Effector CD4-positive, alpha-beta T cell (primary cell): ENCODE results near the gene SDK2.

Source experiments
- DNase-seq: peaks from one replicate; pipeline ENCODE4 v3.0.0-alpha.2; 2020

SDK2 gene

DNA sequence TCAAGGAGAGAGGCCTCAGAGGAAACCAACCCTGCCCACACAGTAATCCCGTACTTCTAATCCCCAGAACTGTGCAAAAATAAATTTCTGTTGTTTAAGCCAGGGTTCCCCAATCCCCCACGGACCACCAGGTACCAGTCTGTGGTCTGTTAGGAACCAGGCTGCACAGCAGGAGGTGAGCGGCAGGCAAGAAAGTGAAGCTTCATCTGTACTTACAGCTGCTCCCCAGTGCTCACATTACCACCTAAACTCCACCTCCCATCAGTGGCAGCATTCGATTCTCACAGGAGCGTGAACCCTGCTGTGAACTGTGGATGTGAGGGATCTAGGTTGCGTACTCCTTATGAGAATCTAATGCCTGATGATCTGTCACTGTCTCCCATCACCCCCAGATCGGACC, 231.3 kb downstream of the SDK2 start:
- DNase-seq, result no peak

DNA sequence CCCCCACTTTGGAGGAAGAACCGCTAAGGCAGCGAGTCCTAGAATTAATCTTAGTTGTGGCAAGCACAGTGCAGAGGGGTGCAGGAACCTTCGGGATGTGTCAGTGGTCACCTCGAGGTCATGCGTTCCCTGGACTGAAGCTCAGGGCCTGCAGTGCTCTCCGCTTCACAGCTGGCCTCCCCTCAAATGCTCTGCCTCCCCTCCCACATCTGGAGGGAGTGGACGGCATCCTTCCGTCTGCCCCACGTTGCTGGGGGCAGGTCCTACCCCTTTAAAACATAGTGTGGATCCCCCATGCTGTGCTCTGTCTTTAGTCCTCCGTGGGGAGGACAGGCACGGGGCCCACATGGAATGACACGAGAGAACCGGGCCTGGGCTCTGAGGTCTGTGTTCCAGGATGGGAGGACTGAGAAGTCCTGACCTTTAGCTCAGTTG, 232.9 kb downstream of the SDK2 start:
- no peak for DNase-seq

DNA sequence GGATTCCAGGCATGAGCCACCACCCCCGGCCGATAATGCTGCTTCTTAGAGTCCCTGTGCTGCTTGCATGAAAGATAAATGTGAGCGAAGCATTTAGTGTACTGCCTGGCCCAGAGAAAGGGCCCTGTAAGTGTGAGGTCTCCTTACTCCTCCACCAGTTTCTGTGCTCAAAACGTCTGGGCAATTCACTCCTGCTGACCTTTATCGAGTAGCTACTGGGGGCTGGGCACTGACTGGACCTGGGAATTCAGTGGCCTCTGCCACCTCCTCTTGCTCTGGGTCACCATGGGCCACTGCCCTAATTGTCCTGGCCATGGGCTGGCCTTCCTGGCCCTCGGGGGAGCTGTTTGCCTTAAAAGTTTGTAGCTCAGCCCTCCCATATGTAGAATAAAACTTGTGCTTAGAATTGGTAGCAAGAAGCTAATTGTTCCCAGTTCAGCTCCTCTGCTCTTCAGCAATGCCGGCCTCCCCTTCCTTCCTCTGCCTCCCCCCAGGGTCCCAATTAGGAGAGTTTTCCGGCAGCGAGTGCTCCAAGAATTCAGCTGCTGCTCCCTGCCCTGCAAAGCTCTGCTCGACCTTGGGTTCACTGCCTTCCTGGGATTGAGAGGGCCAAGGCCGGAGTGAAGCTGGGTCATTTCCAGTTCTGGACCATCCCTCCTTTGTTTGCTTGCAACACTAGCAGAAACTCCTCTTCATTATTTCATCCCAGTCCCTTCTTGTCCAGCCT, 233.5 kb downstream of the SDK2 start:
- DNase-seq, result no peak

DNA sequence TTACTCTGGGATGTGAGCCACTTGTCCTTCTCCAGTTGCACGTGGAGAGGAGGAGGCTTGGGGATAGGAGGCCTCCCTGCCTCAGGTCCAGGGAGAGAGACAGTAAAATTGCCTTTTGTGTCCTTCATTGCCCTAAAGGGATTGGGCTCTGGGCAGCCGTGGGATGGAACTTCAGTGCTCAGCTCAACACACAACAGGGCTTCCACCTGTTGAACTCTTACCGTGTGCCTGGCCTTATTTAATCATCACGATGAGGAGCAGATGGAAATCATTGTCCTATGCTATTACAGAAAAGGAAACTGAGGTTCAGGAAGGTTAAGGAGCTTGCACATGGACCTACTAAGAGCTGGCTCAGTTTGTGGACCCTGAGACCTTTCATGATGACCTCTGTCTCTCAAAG, 240.0 kb downstream of the SDK2 start:
- DNase-seq, result no peak

DNA sequence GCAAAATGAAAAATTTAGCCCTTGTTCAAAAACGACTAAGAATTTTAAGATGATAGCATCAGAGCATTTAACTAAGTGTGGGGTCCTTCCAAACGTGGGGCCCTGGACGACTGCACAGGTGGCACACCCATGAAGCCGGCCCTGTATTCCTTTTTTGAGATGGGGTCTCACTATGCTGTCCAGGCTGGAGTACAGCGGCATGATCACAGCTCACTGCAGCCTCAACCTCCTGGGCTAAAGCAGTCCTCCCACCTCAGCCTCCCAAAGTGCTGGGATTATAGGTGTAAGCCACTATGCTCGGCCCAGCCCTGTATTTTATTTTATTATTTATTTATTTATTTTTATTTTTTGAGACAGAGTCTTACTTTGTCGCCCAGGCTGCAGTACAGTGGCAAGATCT, 241.8 kb downstream of the SDK2 start:
- no peak for DNase-seq

DNA sequence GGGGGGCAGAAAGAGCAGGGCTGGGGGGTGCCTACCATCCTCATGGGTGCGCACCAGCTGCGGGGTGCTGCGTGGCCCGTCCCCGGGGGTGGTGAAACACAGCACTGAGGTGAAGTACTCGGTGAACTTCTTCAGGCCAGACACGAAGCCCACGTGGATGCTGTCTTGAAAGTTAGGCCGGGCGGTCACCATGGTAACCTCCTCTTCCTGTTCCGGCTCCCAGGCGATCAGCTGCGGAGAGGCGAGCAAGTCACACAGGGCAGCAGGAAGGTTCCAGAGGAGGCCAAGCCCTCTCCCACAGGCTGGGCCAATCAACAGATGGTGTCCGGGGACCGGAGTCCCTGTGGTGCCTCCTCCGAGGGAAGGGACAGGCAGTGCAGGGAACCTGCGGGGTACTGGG, 242.3 kb downstream of the SDK2 start:
- no peak for DNase-seq

DNA sequence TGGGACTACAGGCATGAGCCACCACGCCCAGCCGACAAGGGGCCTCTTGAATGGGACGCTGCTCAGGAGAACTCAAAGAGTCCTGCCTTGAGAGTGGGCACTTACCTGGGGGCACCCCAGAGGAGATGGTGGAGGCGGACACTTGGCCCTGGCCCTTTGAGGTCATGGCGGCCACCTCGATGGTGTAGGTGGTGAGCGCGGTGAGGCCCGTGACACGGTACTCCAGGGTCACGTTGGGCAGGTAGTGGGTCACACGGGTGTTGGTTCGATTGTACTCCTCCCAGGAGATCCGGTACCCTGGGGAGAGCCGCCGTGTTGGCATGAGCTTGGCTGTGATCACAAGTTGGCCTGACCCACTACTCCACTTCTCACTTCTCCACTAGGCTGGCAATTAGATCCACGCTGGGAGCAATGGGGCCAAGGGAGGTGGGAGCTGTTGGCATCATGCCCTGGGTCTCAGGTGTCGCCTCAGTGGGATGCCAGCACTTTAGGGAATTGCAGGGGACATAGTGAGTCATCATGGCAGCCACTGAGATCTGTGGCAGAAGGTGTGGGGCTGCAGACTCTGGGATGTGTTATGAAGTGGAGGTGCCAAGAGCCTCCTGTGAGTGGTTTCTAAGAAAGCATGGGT, 243.2 kb downstream of the SDK2 start:
- DNase-seq, result no peak

DNA sequence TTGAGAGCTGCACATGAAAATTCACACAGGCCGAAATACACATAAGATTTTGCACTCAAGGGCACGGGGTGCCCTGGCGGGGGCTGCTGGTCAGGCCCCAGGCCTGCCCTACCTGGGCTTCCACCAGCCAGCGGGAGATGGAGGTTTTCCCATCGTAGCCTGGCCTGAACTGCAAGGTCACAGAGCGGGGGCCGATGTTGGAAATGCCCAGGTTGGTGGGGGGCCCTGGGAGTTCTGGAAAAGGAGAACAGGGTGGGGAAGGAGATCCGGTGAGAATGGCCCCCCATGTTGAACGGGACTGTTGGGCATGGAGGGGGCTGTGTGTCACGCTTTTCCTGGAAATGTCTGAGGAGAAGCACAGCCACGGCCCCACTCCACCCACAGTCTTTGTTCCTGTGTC, 245.2 kb downstream of the SDK2 start:
- DNase-seq, result no peak

DNA sequence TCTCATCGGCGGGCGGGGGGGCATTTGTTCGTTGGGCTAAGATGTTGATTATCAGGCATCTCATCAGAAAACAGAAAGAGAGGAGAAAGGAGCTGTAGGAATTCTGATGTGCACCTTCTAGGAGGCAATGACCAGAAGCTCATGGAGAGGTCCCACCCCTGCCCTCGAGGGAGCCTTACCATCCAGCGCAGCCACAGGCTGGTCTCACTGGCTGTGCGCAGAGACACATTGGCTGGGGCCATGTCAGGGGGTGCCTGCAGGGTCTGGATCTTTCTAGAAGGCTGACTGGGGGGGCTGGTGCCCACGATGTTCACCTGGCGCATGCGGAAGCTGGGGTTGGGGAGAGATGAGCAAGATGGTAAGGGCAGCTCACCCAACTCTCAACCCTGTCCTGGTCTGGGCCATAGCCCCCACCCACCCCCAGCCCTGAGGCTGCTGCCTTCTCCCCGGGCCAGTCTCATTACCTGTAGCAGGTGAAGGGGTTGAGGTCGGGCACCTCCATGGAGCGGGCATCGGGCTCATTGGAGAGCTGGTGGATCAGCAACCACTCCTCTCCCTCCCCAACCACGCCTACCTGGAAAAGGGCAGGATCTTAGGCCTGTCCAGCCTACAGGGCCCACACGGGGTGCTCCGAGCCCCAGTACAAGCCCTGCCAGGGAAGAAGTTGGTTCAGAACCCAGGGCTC, 246.2 kb downstream of the SDK2 start:
- DNase-seq, result no peak

DNA sequence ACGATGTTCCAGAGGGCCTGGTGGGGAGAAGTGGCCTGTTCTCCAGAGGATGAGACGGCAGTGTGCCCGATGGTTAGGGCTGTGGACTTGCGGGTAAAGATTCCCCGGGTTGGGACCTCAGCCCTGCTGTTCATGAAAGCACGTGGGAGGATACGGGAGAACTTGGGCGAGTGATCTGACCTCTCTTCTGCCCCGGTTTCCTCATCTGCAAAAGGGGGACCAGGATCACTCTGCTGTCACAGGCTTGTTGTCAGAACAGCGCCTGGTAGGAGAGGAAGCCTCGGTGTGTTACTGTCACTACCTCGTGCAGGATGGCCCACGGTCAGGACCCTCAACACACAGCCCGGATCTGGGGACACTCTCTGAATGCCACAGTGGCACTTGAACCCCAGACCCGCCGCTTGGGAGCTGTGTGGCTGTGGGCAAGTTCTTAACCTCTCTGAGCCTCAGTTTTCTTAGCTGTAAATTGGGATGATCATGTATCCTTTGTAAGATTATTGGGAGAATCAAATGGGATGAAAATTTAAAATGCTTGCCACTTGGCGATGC, 246.9 kb downstream of the SDK2 start:
- no peak for DNase-seq

DNA sequence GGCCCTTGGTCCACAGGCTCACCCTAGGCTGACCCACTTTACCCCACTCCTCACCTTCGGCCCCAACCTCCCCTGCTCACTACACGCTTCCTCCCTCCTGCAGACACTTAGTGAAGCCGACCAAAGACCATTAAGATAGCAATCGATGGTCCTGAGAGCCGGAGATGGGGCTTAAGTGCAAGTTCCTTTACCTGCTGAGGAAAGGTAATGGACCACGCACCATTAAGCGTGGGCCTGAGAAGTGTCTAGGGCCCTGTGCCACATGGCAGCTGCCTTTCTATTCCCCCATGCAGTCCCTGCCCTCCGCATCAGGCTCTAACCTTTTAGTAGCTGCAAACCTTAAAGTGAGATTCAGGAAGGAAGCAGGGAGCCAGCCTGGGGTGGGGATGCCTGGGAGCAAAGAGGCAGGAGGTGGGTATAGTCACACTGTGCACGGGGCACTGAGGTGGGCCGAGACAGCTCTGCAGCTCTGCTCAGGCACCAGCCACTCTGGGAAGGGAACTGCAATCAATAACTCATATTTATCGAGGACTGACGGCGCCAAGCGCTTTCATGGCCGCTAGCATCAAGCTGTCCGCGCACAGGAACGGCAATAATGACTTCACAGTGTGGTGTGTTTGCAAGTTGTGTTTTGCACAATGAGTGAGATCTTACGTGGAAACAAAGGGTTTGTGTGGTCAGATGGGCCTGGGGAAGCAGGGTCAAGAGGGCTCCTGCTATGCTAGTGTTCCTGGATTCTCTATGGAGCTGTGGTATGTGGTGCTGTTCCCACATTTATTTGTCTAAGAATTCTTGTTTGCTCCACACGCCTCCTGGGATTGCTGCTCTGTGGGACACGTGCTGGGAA, 247.6 kb downstream of the SDK2 start:
- no peak for DNase-seq

DNA sequence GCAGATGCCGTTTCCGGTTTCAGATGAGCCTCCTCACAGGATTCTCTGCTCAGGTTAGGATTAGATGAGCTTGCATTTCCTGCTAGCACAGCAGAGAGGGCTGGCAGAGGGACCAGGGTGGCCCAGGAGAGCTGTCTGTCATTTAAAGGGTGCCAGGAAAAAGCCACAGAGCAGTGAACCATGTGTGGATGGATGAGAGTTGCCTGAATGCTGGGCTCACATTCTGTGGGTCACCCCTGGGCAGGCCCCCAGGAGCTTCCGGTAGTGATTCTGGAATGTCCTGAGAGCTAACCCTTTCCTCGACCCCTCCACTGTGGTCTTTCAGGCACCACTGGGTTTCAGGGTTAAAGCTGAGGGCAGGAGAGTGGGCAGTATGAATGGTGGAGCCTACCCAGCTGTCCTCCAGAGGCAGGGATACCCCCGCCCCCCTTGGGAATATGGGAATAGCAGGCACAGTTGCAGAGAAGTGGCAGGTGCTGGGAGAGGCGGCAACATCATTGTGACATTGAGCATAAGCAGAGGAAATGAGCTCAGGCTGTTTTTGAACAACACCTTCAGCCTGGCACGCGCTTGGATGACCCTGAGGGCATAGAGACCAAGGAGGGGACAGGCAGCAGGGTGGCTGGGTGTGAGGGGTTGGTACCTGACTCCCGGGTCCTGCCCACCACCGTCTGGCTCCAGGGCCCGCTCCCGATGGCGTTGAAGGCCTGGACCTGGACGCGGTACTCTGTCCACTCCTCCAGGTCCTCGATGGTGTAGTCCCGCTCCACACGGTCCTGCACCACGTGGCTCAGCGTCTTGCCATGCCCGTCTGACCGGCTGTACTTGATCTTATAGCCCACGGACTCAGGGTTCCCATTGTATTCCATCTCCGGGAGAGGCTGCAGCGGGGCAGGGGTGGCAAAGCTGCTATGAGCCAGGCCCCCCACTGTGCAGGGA, 249.5 kb downstream of the SDK2 start:
- no peak for DNase-seq

DNA sequence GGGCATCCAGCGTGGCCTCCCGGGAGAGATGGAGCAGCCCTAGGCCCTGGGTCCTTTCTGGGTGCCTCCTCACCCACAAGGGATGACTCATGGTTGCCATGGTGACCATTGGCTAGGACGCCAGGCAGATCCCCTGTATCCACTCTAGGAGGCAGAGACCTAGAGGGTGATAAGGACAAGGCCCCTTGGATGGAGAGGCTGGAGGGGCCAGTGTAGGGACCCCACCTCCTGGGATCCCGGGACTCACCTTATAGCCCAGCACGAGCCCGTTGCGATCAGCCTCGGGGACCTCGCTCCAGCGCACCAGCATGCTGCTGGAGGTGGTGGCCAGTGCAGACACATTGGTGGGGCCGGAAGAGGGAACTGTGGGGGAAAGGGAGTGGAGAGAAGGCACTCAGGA, 250.3 kb downstream of the SDK2 start:
- DNase-seq, result no peak

DNA sequence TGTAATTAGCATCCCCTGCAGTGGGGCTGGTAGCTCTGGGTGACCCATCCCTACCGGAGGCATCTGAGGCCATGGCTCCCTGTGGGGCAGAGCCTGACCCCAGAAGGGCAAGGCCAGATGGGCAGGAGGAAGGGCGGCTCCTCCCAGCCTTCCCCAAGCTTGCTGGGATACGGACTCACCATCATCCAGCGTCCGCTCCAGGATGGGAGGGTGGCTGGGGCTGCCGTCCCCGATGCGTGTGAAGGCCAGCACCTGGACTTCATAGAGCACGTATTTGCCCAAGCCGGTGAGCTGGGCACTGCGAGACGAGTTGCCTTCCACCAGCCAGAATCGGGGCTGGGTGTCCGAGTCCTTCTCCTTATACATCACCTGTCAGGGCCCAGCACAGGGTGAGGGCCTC, 250.9 kb downstream of the SDK2 start:
- DNase-seq, result no peak

DNA sequence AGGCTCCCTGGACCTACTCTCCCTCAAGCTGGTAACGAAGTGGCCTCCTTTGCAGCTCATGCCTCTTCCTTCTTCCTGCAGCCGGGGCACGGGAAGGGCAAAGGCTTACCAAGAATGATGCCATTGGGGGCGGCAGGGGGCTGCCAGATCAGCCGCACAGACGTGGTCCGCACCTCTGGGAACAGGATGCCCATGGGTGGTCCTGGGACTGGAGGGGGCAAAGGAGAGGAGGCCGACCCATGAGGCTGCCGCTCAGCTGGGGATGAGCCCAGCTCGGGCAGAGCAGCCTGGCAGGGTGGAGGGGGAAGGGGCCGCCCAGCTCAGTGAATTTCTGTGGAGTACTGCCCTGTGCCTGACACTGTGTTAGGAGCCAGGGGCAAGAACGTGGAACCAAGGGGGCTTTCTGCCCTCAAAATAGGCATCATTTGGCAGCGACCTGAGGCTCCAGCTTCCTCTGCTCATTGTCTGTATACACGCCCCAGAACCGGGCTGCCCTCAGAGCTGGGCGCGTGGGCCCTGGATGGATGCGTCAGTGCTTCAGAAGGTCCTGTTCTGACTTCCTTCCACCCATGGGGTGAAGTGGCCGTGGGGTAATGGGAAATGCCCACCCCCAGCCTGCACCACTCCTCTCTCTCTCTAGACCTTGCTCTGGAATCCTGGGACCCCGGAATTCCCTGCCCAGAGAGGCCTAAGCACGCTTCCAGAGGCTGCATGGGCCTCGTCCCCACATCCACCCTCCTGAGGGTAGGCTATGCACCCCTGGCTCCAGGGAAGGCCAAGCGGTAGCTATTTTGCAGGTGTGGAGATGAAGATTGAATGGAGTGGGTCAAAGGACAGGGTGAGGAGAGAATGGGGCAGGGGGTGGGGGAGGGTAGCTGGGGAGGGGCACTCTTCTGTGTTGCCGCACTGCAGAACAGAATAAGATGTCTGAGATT, 252.6 kb downstream of the SDK2 start:
- no peak for DNase-seq

DNA sequence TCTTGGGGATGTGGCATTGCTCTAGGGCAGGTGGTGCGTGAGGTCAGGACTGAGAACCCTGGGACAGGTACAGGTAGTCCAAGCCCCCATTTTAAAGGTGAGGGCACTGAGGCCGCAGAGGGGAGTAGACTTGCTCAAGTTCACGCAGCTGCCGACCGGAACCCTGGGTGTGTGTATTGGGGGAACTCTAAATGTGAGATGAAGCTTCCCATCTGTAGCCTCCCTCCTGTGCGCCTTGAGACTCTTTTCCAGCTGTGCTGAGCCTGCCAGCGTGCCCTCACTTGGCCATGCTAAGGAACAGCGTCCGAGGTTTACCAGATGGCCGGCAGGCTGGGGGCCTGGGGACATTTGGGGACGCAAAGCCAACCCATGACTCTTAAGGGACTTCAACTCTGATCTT, 253.4 kb downstream of the SDK2 start:
- DNase-seq, result no peak

DNA sequence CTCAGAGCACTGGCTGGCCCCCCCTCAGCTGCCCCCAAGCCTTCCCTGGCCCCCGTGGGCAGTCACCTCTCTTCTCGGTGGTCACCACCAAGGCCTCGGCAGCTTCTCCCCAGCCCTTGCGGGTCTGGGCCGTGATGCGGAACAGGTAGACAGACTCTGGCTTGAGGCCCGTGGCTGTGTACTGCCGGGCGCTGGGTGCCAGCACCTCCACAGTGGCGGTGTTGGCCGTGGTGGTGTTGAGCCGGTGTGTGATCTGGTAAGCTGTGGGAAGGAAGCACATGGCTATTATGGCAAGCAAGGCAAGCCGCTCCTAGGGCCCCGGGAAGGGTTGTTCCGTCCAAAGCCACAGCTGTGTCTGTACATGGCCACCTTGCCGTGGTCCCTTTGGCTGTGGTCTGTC, 254.0 kb downstream of the SDK2 start:
- DNase-seq, result no peak

DNA sequence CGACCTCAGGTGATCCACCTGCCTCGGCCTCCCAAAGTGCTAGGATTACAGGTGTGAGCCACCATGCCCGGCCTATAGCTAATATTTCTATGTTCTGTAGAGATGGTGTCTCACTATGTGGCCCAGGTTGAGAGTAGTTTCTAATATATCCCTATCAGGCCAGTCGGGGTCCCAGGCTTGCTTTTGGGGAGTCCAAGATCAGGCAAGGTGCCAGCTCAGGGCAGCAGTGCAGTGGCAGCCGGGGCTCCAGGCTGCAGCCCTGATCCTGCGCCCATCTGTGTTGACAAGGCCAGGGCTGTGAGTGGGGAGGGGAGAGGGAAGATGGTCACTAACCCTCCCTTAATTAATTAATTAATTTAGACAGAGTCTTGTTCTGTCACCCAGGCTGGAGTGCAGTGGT, 254.8 kb downstream of the SDK2 start:
- no peak for DNase-seq

DNA sequence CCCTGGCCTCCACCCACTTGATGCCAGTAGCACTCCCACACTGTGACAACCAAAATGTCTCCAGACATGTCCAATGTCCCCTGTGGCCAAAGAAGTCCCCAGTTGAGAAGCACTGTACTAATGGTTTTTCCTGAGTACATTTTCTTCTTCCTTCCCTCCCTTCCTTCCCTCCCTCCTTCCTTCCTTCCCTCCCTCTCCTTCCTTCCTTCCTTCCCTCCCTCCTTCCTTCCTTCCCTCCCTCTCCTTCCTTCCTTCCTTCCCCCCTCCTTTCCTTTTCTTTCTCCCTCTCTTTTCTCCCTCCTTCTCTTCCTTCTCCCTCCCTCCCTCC, 255.7 kb downstream of the SDK2 start:
- no peak for DNase-seq

DNA sequence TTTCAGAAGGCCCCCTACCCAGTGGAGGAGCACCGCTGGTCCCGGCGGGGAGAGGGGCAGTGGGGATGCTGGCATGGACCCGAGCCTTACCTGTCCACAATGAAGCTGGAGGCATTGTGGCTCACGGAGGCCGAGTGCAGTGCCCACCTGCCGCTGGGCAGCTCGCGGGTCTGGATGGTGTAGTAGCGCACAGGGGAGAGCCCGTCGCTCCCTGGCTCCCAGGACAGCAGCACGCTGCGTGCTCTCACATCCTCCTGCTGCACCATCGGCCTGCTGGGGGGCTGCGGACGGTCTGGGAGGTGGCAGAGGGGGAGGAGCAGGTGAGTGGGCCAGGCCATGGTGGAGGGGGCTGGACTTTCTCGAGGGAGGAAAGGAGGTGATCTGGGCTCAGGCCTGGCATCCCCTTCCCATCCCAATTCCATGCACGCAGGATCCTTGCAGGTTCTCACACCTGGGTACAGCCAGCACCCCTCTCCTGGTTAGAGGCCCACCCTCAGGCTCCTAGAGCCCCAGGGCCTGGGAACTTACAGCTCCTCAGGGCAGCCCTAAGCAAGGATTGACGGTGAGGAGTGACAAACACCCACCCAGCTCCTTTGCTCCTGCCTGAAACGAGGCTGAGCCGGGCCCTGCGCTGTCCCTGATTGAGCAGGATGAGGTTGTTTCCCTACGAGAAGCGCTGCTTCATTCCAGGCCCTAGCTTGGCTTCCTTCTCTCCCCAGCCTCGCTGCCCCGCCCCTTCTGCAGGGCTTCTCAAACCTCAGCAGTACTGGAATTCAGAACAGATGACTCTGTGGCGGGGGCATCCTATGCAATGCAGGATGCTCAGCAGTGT, 256.3 kb downstream of the SDK2 start:
- no peak for DNase-seq
